ENCODE data around the gene INPP5B.

Gene INPP5B

GRCh38 chr1:37824001-37824400 lies 122.9 kb downstream of the INPP5B start:
- peaks cover 27% of the 10 kb centered on the region for H3K36me3 ChIP-seq (replicated peaks; ENCODE audit: low read depth, low read length)

GRCh38 chr1:37822906-37823815 lies 123.7 kb downstream of the INPP5B start:
- H3K9ac ChIP-seq (ENCODE audit: low read length), result no peak overlapping the region
- H3K4me3 ChIP-seq (ENCODE audit: low read length), result no peak overlapping the region
- no peak overlapping the region for H2AFZ ChIP-seq (ENCODE audit: low read depth, low read length)
- TF ChIP-seq CTCF (IDR thresholded peaks at IDR 0.05; ENCODE audit: low read depth, low read length) (no peak), EZH2phosphoT487 (IDR thresholded peaks at IDR 0.05; ENCODE audit: low read depth) (no peak)
- H3K27ac ChIP-seq (ENCODE audit: low read length), result no peak overlapping the region
- no peaks in the 10 kb centered on the region for H3K79me2 ChIP-seq (ENCODE audit: low read length)
- H4K20me1 ChIP-seq (ENCODE audit: insufficient read depth, low read length), result no peaks in the 10 kb centered on the region
- H3K4me1 ChIP-seq (ENCODE audit: low read length), result peaks cover 20% of the 10 kb centered on the region
- no peak overlapping the region for H3K4me2 ChIP-seq (ENCODE audit: low read length)
- H3K36me3 ChIP-seq (replicated peaks; ENCODE audit: low read depth, low read length), result peaks cover 29% of the 10 kb centered on the region
- no peaks in the 10 kb centered on the region for H3K9me3 ChIP-seq (ENCODE audit: insufficient read depth, low read length)
- no peaks in the 10 kb centered on the region for H3K27me3 ChIP-seq (ENCODE audit: low read depth, low read length)

More at GRCh38 chr1:37824001-37824400, 122.9 kb downstream of the INPP5B start:
- H3K27ac ChIP-seq (ENCODE audit: low read length), result no peak overlapping the region
- TF ChIP-seq EZH2phosphoT487 (IDR thresholded peaks at IDR 0.05; ENCODE audit: low read depth) (no peak), CTCF (IDR thresholded peaks at IDR 0.05; ENCODE audit: low read depth, low read length) (no peak)
- H3K4me3 ChIP-seq (ENCODE audit: low read length), result no peak overlapping the region
- no peaks in the 10 kb centered on the region for H3K27me3 ChIP-seq (ENCODE audit: low read depth, low read length)
- H3K4me2 ChIP-seq (ENCODE audit: low read length), result no peak overlapping the region
- H4K20me1 ChIP-seq (ENCODE audit: insufficient read depth, low read length), result no peaks in the 10 kb centered on the region
- H2AFZ ChIP-seq (ENCODE audit: low read depth, low read length), result no peak overlapping the region
- H3K79me2 ChIP-seq (ENCODE audit: low read length), result no peaks in the 10 kb centered on the region
- H3K9ac ChIP-seq (ENCODE audit: low read length), result no peak overlapping the region
- peaks cover 20% of the 10 kb centered on the region for H3K4me1 ChIP-seq (ENCODE audit: low read length)
- H3K9me3 ChIP-seq (ENCODE audit: insufficient read depth, low read length), result no peaks in the 10 kb centered on the region

- Histone ChIP-seq H3K36me3 (replicated peaks; ENCODE audit: low read depth, low read length) (peaks cover 36% of the 10 kb centered on the region), H3K27ac (ENCODE audit: low read length) (no peak overlapping the region), H2AFZ (ENCODE audit: low read depth, low read length) (no peak overlapping the region), H3K27me3 (ENCODE audit: low read depth, low read length) (no peaks in the 10 kb centered on the region), H3K4me3 (ENCODE audit: low read length) (no peak overlapping the region), H3K9me3 (ENCODE audit: insufficient read depth, low read length) (no peaks in the 10 kb centered on the region), H4K20me1 (ENCODE audit: insufficient read depth, low read length) (no peaks in the 10 kb centered on the region), H3K79me2 (ENCODE audit: low read length) (no peaks in the 10 kb centered on the region), H3K9ac (ENCODE audit: low read length) (no peak overlapping the region), H3K4me2 (ENCODE audit: low read length) (no peak overlapping the region), H3K4me1 (ENCODE audit: low read length) (peaks cover 20% of the 10 kb centered on the region)
- no peak for TF ChIP-seq EZH2phosphoT487 (IDR thresholded peaks at IDR 0.05; ENCODE audit: low read depth)
- TF ChIP-seq CTCF (IDR thresholded peaks at IDR 0.05; ENCODE audit: low read depth, low read length), result no peak
Observed at GRCh38 chr1:37821481-37821880, 125.4 kb downstream of the INPP5B start.

GRCh38 chr1:37817481-37817880 lies 129.4 kb downstream of the INPP5B start:
- Histone ChIP-seq H3K4me1 (ENCODE audit: low read length) (peaks cover 20% of the 10 kb centered on the region), H3K4me2 (ENCODE audit: low read length) (no peak overlapping the region), H2AFZ (ENCODE audit: low read depth, low read length) (no peak overlapping the region), H3K27me3 (ENCODE audit: low read depth, low read length) (no peaks in the 10 kb centered on the region), H3K79me2 (ENCODE audit: low read length) (no peaks in the 10 kb centered on the region), H3K9me3 (ENCODE audit: insufficient read depth, low read length) (no peaks in the 10 kb centered on the region), H3K9ac (ENCODE audit: low read length) (no peak overlapping the region), H3K36me3 (replicated peaks; ENCODE audit: low read depth, low read length) (peaks cover 32% of the 10 kb centered on the region), H3K27ac (ENCODE audit: low read length) (no peak overlapping the region), H4K20me1 (ENCODE audit: insufficient read depth, low read length) (no peaks in the 10 kb centered on the region), H3K4me3 (ENCODE audit: low read length) (no peak overlapping the region)
- TF ChIP-seq EZH2phosphoT487 (IDR thresholded peaks at IDR 0.05; ENCODE audit: low read depth), result no peak
- no peak for TF ChIP-seq CTCF (IDR thresholded peaks at IDR 0.05; ENCODE audit: low read depth, low read length)
